Liver (tissue), 9 donors: ENCODE data around the gene SFXN5. TPM values are rescaled to one million over a fixed set of nuclear protein-coding genes. Genes with fewer than 3 reads are reported as not detected.

ENCODE experiments used
- DNase-seq: peaks from one replicate; pipeline ENCODE4 v3.0.0-alpha.2; 2017; ENCODE audit warnings: low spot score
- H3K27ac ChIP-seq, 2 donors: one replicate each; pipeline ENCODE4 v1.7.0; 2013; ENCODE audit warnings: inconsistent platforms in 2 of 2, low read length in 2 of 2, control low read depth in 1 of 2, low read depth in 1 of 2, mild to moderate bottlenecking in 1 of 2
- H3K27me3 ChIP-seq, 4 donors: one replicate each; pipeline versions ENCODE4 v1.6.1 to v1.7.0; 2013; ENCODE audit warnings: low read length in 3 of 4, inconsistent platforms in 1 of 4, mild to moderate bottlenecking in 1 of 4, moderate library complexity in 1 of 4; ENCODE audit not compliant: control insufficient read depth in 4 of 4, insufficient read depth in 4 of 4
- H3K36me3 ChIP-seq, 4 donors: one replicate each; pipeline versions ENCODE4 v1.6.1 to v1.7.0; 2013; ENCODE audit warnings: low read length in 3 of 4, mild to moderate bottlenecking in 3 of 4, low read depth in 1 of 4, moderate library complexity in 1 of 4; ENCODE audit not compliant: control insufficient read depth in 4 of 4, insufficient read depth in 3 of 4
- H3K4me1 ChIP-seq, 4 donors: one replicate each; pipeline versions ENCODE4 v1.6.1 to v1.7.0; 2013; ENCODE audit warnings: low read length in 3 of 4, mild to moderate bottlenecking in 3 of 4, moderate library complexity in 1 of 4; ENCODE audit not compliant: control insufficient read depth in 4 of 4, insufficient read depth in 4 of 4
- H3K4me3 ChIP-seq, 3 donors: one replicate each; pipeline versions ENCODE4 v1.6.1 to v1.7.0; 2013; ENCODE audit warnings: low read length in 3 of 3, control low read depth in 1 of 3, low read depth in 1 of 3, mild to moderate bottlenecking in 1 of 3
- H3K9ac ChIP-seq, 2 donors: one replicate each; pipeline ENCODE4 v1.7.0; 2013; ENCODE audit warnings: low read length in 2 of 2, mild to moderate bottlenecking in 2 of 2, moderate library complexity in 2 of 2, control low read depth in 1 of 2, low read depth in 1 of 2
- H3K9me3 ChIP-seq, 4 donors: one replicate each; pipeline versions ENCODE4 v1.6.1 to v1.7.0; 2013; ENCODE audit warnings: low read length in 3 of 4; ENCODE audit not compliant: control insufficient read depth in 4 of 4
- CTCF ChIP-seq: fragments of 150-350 bp; IDR thresholded peaks from 2 replicates; pipeline ENCODE4 v1.5.1; 2017; ENCODE audit warnings: improper control_type of control experiment, low read depth, low read length; ENCODE audit not compliant: missing input control
- EGR1 ChIP-seq, 2 donors: IDR thresholded peaks; 2 replicates each; pipeline ENCODE4 v1.6.1; 2016 to 2018; ENCODE audit warnings: antibody characterized with exemption in 2 of 2, low read depth in 2 of 2
- FOXA1 ChIP-seq: IDR thresholded peaks from 2 replicates; pipeline ENCODE4 v1.6.1; 2016; ENCODE audit warnings: antibody characterized with exemption
- FOXA2 ChIP-seq: IDR thresholded peaks from 2 replicates; pipeline ENCODE4 v1.6.1; 2016; ENCODE audit warnings: antibody characterized with exemption
- GABPA ChIP-seq, 2 donors: IDR thresholded peaks in 1 of 2; conservative IDR thresholded peaks in 1 of 2; 2 replicates each; pipeline ENCODE4 v1.6.1; 2016; ENCODE audit warnings: antibody characterized with exemption in 2 of 2, mild to moderate bottlenecking in 1 of 2, moderate library complexity in 1 of 2
- HNF4A ChIP-seq, 2 donors: conservative IDR thresholded peaks; 2 replicates each; pipeline ENCODE4 v1.6.1; 2016; ENCODE audit warnings: antibody characterized with exemption in 2 of 2, mild to moderate bottlenecking in 2 of 2
- HNF4G ChIP-seq: IDR thresholded peaks from 2 replicates; pipeline ENCODE4 v1.6.1; 2016; ENCODE audit warnings: antibody characterized with exemption
- JUND ChIP-seq, 2 donors: IDR thresholded peaks; 2 replicates each; pipeline ENCODE4 v1.6.1; 2016; ENCODE audit warnings: antibody characterized with exemption in 2 of 2
- MAX ChIP-seq: IDR thresholded peaks from 2 replicates; pipeline ENCODE4 v1.6.1; 2016; ENCODE audit warnings: antibody characterized with exemption
- NR2F2 ChIP-seq: IDR thresholded peaks from 2 replicates; pipeline ENCODE4 v1.6.1; 2016; ENCODE audit warnings: antibody characterized with exemption
- RAD21 ChIP-seq, 2 donors: IDR thresholded peaks; 2 replicates each; pipeline ENCODE4 v1.6.1; 2016; ENCODE audit warnings: antibody characterized with exemption in 2 of 2, mild to moderate bottlenecking in 2 of 2
- REST ChIP-seq: IDR thresholded peaks from 2 replicates; pipeline ENCODE4 v1.6.1; 2016; ENCODE audit warnings: antibody characterized with exemption, mild to moderate bottlenecking
- RXRA ChIP-seq, 2 donors: IDR thresholded peaks; 2 replicates each; pipeline ENCODE4 v1.6.1; 2017 to 2018; ENCODE audit warnings: antibody characterized with exemption in 2 of 2, mild to moderate bottlenecking in 1 of 2
- SP1 ChIP-seq: IDR thresholded peaks from 2 replicates; pipeline ENCODE4 v1.6.1; 2018; ENCODE audit warnings: antibody characterized with exemption, mild to moderate bottlenecking
- TAF1 ChIP-seq: conservative IDR thresholded peaks from 2 replicates; pipeline ENCODE4 v1.6.1; 2016; ENCODE audit warnings: antibody characterized with exemption, mild to moderate bottlenecking
- YY1 ChIP-seq: IDR thresholded peaks from 2 replicates; pipeline ENCODE4 v1.6.1; 2016; ENCODE audit warnings: antibody characterized with exemption, mild to moderate bottlenecking
- WGBS: extraction: QIAGEN DNeasy Blood & Tissue Kit; methylation state at CpG from one replicate; pipeline ENCODE4 v1.1.7; 2013; 5-methylcytosine and 5-hydroxymethylcytosine counted together
- polyA plus RNA-seq, 2 donors: library from polyadenylated mRNA; stranded (reverse) in 1 of 2; unstranded in 1 of 2; fragments of 200-250 nt in 1 of 2; fragments of >200 nt in 1 of 2; fragmentation: Nextera tagmentation in 1 of 2; extraction: Ambion mirVana in 1 of 2; gene quantifications; one replicate each; pipeline versions ENCODE4 v1.2.1 to v1.2.3, GENCODE V29; 2013 to 2015
- total RNA-seq, 2 donors: library from RNA; depleted of rRNA; stranded (reverse); fragments of >200 nt; gene quantifications; one replicate each; pipeline ENCODE4 v1.2.3, GENCODE V29; 2014
- TF ChIP-seq, protein P1 (sequence below): IDR thresholded peaks from 2 replicates; pipeline ENCODE4 v1.6.1; 2016; ENCODE audit warnings: antibody characterized with exemption
- TF ChIP-seq, protein P2 (sequence below): IDR thresholded peaks from 2 replicates; pipeline ENCODE4 v1.6.1; 2016; ENCODE audit warnings: antibody characterized with exemption
- donor health status: healthy.
- donor health status: healthy.
- donor health status: healthy.
- donor health status: healthy.
- donor health status: healthy.

SFXN5 gene
- total and polyA plus RNA-seq, 4 donors = 23.3 to 58.2 (median 29.5) TPM

DNA sequence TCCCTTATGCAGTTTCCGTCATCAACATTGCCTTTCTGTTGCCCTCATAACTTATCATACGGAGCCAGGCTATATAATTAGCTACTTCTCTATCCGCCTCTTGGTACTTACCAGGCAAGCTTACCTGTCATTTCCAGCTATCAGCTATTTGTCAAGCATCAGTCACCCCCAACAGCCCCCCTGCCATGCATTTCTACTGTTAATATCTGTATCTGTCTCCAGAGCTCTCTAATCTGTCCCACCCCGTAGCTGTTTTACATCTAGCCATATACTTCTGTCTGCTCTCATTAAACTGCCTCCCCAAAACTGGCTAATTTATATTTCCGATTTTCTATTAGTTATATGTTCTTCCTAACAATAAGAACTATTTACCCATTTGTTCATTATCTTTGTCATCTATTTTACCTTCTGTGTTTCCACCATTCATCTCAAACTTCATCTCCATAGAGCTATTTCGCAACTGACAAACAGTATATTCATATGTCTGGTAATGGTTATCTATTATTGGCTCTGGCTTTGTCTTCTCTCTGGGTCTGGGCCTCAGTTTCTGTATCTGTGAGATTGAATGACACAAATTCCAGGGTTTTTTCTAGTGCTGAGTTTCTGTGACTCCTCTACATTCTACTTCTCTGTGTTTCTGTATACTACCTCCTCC is 144.6 kb downstream of the SFXN5 start:
- peaks cover 0 to 8% (median 3%) of the 10 kb centered on the region in 4 donors for H3K4me1 ChIP-seq
- H3K36me3 ChIP-seq = no peaks in the 10 kb centered on the region
- TF ChIP-seq HNF4A (conservative IDR thresholded peaks at IDR 0.05) (no peak), FOXA1 (no peak), MAX (no peak), TAF1 (no peak), FOXA2 (no peak), GABPA (IDR thresholded peaks at IDR 0.05 in 1 of 2, conservative IDR thresholded peaks at IDR 0.05 in 1 of 2) (no peak), SP1 (no peak), RAD21 (IDR thresholded peaks at IDR 0.05) (no peak), RXRA (IDR thresholded peaks at IDR 0.05) (no peak), NR2F2 (no peak), JUND (IDR thresholded peaks at IDR 0.05) (no peak), EGR1 (IDR thresholded peaks at IDR 0.05; ENCODE audit: low read depth in 2 of 2) (no peak), REST (no peak), HNF4G (no peak)
- TF ChIP-seq, protein P1, sequence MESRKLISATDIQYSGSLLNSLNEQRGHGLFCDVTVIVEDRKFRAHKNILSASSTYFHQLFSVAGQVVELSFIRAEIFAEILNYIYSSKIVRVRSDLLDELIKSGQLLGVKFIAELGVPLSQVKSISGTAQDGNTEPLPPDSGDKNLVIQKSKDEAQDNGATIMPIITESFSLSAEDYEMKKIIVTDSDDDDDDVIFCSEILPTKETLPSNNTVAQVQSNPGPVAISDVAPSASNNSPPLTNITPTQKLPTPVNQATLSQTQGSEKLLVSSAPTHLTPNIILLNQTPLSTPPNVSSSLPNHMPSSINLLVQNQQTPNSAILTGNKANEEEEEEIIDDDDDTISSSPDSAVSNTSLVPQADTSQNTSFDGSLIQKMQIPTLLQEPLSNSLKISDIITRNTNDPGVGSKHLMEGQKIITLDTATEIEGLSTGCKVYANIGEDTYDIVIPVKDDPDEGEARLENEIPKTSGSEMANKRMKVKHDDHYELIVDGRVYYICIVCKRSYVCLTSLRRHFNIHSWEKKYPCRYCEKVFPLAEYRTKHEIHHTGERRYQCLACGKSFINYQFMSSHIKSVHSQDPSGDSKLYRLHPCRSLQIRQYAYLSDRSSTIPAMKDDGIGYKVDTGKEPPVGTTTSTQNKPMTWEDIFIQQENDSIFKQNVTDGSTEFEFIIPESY = no peak
- TF ChIP-seq, protein P2, sequence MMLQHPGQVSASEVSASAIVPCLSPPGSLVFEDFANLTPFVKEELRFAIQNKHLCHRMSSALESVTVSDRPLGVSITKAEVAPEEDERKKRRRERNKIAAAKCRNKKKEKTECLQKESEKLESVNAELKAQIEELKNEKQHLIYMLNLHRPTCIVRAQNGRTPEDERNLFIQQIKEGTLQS = no peak
- no peak for DNase-seq
- 68% methylated on average over 6 of the region's 6 CpGs for WGBS
- H3K27ac ChIP-seq = no peak overlapping the region
- H3K9ac ChIP-seq = no peak overlapping the region
- H3K4me3 ChIP-seq = no peak overlapping the region
- no peaks in the 10 kb centered on the region for H3K9me3 ChIP-seq
- H3K27me3 ChIP-seq = peaks cover 0 to 32% (median 14%) of the 10 kb centered on the region in 4 donors

- H3K36me3 ChIP-seq = no peaks in the 10 kb centered on the region
- H3K27me3 ChIP-seq = peaks cover 0 to 37% (median 17%) of the 10 kb centered on the region in 4 donors
- H3K9me3 ChIP-seq = no peaks in the 10 kb centered on the region
- TF ChIP-seq YY1 (no peak), JUND (IDR thresholded peaks at IDR 0.05) (no peak), RAD21 (IDR thresholded peaks at IDR 0.05) (no peak), RXRA (IDR thresholded peaks at IDR 0.05) (no peak), NR2F2 (no peak), FOXA2 (no peak), CTCF (no peak), MAX (no peak)
- TF ChIP-seq, protein P1 = no peak
- TF ChIP-seq, protein P2 = no peak
- H3K4me3 ChIP-seq = no peak overlapping the region
- DNase-seq = no peak
- H3K27ac ChIP-seq = no peak overlapping the region
- WGBS = 26% methylated on average over 4 of the region's 4 CpGs
- no peak overlapping the region for H3K9ac ChIP-seq
- peaks cover 0 to 8% (median 3%) of the 10 kb centered on the region in 4 donors for H3K4me1 ChIP-seq
Observed at GRCh38 chr2:72926368-72926767, 145.1 kb downstream of the SFXN5 start.
